ENCODE measurements around the gene SFXN4.
"Not testable (repeated sequence)": the region's sequence is repeated elsewhere in the genome, so short reads cannot be mapped to it uniquely, and the experiment has no call there.

The SFXN4 gene

DNA sequence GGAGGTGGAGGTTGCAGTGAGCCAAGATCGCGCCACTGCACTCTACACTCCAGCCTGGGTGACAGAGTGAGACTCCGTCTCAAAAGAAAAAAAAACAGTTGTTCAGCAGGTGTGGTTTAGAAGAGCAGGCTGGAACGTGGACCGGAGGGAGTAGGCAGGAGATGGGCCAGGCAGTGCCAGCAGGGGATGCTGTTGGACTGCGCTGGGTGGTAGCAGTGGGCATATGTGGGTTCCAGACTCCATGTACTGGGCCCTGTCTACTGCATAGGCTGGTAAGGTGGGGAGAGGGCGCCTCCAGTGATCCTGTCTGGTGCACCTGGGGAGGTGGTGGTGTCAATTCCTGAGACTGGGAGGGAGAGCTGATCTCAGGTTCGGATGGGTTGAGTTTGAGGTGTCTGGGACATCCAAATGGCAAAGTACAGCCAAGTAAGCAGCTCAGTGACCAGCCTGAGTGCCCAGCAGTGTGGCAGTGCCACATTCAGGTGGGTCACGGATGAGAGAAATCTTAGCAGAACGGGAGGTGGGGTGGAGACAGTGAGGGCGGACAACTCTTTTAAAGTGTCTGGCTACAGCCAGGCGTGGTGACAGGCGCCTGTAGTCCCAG is 25.9 kb downstream of the SFXN4 start:
- DNase-seq: no peak

DNA sequence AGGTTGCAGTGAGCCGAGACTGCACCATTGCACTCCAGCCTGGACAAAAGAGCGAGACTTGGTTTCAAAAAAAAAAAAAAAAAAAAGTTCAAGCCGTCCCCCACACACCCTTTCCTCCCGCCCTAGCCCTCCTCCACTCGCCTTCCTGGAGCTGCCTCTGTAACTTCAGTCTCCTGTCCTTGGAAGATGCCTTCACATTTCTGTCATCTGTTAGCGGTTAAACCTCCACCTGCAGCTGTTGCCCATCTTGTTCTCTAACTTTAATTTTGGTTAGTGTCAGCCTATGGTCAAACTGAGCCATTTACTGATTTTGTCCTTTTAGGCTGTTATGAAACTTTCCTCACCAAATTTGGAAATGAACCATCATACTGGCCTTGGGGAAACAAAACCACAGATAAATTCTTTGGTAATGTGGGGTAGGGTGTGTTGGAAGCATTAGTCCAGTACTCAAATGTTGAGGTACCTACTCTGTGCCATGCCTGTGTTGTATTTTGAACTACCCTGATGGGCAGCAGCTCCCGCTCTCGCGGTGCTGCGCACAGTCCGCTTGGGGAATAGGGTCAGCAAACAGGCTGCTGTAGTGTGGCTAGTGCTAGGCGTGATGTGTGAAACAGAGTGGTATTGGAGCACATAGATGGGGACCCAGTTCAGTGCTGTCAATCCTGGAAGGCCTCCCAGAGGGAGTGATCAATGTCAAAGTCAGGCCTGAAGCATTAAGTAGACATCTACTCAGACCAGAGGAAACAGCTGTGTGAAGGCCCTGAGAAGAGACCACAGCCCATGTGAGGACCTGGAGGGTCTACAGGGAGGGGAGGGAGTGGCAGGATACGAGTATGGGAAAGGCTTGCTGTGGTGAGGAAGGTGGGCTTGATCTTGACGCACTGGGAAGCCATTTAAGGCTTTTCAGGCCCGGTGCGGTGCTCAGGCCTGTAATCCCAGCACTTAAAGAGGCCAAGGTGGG is 26.9 kb downstream of the SFXN4 start:
- no peak for DNase-seq

DNA sequence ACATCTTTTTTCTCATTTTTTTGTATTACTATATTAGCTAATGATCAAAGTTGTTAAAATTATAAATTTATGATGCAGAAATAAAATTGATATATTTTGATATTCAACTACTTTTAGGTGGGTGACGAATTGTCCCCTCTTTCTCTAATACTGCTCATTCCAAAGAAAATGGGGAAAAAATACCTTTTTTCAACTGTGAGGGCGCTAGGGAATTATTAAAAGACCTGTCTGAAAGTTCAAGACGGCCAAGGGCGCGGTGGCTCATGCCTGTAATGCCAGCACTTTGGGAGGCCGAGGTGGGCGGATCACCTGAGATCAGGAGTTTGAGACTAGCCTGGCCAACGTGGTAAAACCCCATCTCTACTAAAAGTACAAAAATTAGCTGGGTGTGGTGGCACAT is 27.6 kb downstream of the SFXN4 start:
- DNase-seq: not testable (repeated sequence)

DNA sequence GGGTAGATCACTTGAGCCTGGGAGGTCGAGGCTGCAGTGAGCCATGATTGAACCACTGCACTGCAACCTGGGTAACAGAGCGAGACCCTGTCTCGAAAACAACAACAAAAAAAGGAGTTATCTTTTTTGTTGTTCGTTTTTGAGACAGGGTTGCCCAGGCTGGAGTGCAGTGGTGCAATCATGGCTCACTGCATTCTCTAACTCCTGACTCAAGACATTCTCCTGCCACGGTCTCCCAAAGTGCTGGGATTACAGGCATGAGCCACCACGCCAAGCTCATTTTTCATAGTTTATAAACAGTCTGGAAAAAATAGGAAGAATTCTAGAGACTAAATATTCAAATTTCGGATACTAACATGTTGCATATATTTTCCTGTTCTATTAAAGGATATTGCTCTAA is 29.4 kb downstream of the SFXN4 start:
- DNase-seq: no peak

DNA sequence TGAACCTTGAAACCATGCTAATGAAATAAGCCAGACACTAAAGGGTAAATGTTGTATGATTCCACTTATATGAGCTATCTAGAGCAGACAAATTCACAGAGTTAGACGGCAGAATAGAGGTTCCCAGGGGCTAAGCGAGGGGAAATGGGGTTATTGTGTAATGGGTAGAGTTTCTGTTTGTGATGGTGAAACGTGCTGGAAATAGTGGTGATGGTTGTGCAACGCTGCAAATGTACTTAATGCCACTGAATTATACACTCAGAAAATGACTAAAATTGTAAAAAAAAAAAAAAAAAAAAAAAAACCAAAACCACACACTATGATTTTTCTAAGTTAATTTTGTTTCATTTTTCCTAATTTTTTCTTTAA is 30.0 kb downstream of the SFXN4 start:
- no peak for DNase-seq

DNA sequence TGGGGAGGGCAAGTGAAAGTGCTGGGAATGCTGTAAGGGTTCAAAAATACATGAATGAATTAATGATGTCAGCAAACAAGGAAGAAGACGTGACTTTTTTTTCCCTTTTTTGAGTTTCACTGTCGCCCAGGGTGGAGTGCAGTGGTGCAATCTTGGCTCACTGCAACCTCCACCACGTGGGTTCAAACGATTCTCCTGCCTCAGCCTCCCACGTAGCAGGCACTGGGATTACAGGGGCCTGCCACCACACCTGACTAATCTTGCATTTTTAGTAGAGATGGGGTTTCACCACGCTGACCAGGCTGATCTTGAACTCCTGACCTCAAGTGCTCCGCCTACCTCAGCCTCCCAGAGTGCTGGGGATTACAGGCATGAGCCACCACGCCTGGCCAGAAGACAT is 31.6 kb downstream of the SFXN4 start:
- DNase-seq: no peak

DNA sequence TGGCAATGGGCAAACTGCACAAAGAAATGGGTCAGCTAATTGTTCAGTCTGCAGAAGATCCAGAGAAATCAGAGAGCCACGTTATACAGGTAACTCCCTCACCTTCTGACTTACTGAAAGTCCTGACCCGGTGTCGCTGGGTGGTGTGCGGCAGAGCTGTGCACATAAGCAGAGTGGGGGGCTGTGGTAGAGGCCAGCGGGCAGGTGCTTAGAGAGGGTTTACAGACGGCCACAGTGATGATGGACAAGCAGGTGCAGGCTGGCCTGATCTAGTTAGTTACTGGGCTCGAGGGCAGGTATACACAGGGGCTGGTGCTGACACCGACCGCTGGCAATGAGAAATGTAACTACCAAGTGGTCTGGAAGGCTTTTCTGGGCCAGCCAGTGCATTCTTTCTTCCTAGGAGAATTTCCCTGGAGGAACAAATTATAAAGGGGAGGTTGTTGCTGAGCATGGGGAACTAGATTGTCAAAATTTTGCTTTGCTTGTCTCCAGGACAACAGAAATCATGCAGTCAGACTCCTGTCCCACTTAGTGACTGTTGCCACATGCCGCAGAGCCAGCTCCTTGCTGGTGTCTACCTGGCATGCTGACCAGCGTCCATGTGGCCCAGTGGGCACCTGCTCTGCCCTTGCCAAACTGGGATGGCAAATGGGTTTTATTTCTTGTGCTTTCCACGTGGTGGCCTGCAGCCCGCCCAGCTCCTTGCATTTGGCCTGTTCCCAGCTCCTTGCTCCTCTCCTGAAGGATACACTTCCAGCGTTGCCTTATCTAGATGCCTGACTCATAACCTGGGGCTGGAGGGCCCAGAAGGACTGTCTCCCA is 32.8 kb downstream of the SFXN4 start:
- DNase-seq: no peak

DNA sequence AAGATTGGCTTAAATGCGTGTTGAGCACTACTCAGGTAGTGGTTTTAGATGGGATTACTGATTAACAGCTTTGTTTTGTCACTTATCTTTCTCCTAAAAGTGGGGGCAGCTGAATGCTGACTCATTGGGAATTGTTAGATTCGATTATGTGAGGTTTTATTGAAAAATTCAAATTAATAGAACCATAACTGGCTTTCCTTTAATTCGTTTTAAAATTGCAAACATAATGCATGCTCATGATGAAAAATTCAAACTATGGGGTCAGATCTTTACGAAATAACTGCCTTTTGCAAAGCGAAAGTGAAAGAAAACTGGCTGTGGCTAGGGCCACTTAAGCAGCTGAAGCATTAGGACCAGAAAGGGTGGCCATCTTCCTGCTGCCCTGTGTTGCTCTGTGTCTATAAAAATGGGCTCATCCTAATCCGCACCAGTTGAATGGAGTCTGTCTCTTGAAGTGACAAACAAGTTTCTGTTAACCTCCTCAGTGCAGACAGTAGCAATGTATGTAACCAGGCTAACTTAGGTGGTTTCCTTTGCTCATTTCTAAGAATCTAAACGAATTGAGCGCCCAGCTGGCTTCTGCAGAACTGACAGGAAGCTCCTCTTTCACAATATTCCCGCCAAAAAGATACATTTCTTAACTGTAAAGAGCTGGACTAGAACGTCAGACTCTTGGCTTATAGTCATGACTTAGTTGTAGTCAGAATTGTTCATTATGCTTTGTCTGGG is 33.8 kb downstream of the SFXN4 start:
- no peak for DNase-seq

DNA sequence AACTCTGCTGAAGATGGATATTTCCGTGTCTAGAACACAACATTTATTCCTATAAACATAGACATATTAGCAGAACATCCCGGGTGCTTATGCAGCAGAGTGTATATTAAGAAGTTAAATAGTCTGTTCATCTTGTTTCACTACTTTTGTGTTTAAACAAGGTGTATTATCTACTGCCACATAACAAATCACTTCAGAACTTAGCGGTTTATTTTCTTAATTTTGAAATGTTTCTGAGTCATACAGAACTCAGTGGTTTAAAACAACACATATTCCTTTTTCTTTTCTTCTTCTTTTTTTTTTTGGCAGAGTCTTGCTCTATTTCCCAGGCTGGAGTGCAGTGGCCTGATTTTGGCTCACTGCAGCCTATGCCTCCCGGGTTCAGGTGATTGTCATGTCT is 35.8 kb downstream of the SFXN4 start:
- no peak for DNase-seq

DNA sequence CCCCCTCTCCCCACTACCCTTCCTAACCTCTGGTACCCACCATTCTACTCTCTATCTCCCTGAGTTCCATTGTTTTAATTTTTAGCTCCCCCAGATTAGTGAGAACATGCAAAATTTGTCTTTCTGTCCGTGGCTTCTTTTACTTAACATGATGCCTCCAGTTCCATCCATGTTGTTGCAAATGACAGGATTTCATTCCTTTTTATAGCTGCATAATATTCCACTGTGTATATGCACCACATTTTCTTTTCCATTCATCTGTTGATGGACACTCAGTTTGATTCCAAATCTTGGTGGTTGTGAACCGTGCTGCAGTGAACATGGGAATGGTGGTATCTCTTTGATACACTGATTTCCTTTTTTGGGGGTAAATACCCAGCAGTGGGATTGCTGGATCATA is 39.6 kb downstream of the SFXN4 start:
- DNase-seq: no peak

DNA sequence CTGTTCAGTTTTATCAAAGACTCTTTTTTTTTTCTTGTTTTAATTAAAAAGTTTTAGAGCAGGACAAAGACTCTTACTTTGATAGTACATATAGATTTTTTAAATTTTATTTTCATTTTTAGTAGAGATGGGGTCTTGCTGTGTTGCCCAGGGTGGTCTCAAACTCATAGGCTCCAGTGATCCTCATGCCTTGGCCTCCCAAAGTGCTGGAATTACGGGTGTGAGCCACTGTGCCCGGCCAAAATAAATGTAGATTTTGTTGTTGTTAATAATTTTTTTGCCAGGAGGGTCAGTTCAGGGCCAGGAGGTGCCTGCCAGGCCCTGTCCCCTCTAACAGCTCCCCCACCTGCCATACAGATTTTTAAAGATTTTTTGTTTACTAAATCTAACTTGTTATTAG is 44.6 kb downstream of the SFXN4 start:
- DNase-seq: no peak

DNA sequence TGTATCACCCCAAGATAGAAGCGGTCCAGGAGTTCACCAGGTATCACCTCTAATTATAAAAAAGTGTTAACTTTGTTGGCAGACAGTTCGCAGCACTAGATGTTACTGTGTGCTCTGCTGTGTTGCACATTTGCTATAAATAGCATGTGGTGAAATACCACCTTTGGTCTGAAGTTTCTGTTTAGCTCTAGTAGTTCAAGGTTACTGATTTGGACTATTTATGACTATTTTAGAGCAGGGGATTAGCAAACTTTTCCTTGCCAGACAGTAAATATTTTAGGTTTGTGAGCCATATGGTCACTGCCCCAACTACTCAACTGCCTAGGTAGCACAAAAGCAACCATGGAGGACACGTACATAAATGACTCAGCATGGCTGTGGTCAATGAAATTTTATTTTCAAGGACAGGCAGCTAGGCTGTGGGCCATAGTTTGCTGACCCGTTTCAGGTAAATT is 45.1 kb downstream of the SFXN4 start:
- no peak for DNase-seq

DNA sequence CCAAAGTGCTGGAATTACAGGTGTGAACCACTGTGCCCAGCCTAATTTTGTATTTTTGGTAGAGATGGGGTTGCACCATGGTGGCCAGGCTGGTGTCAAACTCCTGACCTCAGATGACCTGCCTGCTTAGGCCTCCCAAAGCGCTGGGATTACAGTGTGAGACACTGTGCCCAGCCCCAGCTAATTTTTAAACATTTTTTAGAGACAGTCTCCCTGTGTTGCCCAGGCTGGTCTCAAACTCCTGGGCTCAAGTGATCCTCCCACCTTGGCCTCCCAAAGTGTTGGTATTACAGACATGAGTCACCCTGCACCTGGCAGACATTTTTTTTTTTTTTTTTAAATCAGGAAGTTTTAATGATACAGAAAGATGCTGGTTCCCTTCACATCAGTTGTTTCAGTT is 46.1 kb downstream of the SFXN4 start:
- no peak for DNase-seq

DNA sequence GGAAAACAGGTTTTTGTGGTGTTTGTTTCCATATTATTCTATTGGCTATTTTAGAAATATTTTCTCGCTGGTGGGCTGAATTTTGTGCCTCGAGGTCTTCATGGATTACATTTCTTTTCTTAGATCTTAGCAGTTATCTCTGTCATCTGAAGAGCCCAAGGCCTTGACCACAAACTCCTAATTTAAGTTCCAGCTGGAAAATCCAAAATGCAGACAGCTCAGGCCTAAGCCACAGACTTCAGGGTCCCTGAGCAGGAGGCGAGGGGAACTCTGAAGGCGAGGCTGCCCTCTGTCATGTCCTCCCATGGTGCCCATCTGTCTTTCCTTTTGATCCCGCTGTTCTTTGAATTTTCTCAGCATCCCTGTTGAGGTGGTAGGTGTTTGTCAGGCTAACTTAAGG is 47.3 kb downstream of the SFXN4 start:
- no peak for DNase-seq

DNA sequence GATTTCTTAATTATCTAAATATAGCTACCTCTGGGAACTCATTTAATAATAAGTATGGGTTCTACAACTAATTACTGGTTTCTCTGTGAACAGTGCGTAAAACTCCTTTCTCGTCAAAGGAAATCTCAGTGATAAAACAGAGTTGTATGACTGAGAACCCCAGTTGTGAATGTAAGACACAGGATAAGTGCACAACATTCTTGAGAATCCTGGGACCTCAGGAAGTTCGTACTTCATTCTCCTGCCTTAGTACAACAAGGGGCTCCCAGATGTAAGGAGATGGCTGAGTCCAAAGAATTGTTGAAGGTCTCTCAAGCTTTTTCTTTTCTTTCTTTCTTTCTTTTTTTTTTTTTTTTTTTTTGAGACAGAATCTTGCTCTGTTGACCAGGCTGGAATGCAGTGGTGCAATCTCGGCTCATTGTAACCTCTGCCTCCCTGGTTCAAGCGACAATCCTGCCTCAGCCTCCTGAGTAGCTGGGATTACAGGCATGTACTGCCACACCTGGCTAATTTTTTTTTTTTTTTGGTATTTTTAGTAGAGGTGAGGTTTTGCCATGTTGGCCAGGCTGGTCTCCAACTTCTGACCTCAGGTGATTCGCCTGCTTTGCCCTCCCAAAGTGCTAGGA is 49.1 kb downstream of the SFXN4 start:
- DNase-seq: no peak

DNA sequence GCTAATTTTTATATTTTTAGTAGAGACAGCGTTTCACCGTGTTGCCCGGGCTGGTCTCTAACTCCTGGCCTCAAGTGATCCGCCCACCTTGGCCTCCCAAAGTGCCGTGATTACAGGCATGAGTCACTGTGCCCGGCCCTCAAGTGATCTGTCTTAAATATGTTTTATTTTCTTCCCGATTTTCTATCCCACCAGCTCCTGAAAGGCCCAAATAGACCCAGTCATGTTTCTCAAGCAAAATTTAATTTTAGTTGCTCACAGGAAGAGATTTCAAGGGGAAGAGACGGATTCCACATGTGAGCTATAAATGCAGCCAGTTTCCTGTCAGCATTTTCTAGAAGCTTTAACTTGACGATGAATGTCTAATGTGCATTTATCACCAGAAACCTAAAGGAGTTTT is 49.6 kb downstream of the SFXN4 start:
- DNase-seq: no peak

DNA sequence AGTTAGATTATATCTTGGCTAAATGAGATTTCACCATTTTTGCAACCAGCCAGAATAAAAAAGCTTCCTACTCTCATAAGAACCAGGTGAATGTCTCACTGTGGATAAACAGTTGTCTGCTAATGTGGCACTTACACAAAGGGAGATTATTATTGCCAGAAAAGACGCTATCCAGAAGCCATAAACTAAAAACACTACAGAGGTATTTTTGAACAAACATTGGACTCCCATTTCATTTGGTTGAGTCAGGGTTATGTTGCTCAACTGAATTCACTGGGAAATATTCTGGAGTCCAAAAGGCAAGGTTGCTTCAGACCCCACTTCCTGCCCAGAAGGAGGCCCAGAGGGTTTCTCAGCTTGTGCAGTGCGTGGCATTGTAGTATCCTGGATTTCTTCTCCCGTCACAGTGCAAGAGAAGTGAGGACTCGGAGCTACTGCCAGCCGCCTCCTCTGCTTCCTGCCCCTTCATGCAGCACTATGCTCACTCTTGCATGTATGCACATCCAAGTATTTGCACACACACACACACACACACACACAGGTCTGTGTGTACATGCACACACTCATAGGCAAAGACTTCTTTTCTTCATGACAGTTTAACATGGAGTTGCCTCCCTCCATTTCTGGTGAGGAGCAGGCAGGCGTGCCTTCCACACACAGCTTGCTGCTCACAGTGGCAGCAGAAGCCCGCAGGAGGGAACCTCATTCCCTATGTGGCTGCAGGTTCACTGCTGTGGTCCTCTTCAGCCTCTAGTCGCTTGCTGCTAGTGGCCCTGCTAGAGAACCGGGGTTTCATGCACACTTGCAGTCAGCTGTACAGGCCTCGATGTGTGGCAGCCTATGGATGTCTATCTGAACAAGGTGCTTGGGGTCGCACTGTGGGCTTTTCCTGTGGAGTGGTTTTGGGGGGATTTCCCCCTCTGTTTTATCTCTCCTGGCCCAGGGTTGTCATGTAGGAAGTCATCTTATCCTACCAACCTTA is 51.5 kb downstream of the SFXN4 start:
- no peak for DNase-seq

DNA sequence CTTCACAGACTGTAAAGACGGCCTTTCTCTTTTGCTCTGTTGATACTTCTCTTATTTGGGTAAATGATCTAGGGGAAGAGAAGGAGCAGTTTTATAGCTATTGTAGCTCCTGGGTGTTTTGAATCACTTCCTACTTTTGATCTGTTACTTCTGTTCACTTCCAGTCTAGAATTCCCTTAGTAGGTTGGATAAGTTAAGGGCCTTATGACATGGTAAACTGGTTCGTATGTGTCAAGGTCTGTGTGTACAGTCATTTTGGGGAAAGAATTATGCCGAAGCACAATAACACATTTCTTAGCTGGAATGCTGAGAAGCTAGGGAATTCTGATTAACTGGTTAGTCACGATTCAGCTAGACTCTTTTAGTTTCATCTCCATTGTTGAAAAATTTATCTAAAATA is 53.5 kb downstream of the SFXN4 start:
- no peak for DNase-seq

DNA sequence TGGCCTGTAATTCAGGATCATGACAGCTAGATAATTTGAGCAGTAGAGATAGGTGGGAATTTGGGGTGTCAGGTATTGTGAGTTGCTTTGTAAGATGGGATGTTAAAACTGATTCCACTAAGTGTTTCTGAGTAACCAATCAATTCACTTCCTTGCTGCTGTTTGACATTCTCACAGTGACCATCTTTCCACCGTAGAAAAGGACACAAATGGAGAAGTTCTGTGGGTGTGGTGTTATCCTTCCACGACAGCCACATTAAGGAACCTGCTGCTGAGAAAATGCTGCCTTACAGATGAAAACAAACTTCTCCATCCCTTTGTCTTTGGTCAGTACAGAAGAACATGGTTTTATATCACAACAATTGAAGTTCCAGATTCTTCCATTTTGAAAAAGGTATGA is 57.7 kb downstream of the SFXN4 start:
- DNase-seq: not testable (repeated sequence)

DNA sequence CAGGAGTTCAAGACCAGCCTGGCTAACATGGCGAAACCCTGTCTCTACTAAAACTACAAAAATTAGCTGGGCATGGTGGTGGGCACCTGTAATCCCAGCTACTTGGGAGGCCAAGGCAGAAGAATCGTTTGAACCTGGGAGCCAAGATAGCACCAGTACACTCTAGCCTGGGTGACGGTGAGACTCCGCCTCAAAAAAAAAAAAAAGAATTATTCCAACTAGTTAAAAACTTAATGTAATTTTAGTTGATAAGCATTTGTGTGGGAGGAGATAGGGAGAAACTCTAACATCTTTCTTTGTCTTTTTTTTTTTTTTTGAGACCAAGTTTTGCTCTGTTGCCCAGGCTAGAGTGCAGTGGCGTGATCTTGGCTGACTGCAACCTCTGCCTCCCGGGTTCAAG is 58.4 kb downstream of the SFXN4 start:
- DNase-seq: not testable (repeated sequence)

DNA sequence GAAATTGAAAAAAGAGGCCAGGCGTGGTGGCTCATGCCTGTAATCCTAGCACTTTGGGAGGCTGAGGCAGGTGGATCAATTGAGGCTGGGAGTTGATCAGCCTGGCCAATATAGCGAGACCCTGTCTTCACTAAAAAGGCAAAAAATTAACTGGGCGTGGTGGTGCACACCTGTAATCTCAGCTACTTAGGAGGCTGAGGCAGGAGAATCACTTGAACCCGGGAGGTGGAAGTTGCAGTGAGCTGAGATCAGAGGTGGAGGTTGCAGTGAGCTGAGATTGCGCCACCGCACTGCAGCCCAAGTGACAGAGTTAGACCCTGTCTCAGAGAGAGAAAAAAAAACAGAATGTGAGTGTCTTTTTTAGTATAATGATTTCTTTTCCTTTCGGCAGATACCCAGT is 59.6 kb downstream of the SFXN4 start:
- DNase-seq: not testable (repeated sequence)
